H1 (cell line): Measurements from ENCODE around the gene FZD4. TPM values are rescaled to one million over a fixed set of nuclear protein-coding genes. Genes with fewer than 3 reads are reported as not detected.

Experiments used
- CTCF ChIA-PET: fragments of 300-600 bp; sonication (Branson Sonifier 250); formaldehyde crosslinking; loops from one replicate; lab custom pipeline; 2021; ENCODE audit not compliant: partially characterized antibody; lab: Charles Lee
- POLR2A ChIA-PET: fragments of 300-600 bp; sonication (Branson Sonifier 250); formaldehyde crosslinking; loops from one replicate; lab custom pipeline; 2021; ENCODE audit warnings: inconsistent platforms; ENCODE audit not compliant: partially characterized antibody; lab: Charles Lee
- DNase-seq, 2 experiments: peaks; one replicate each; pipeline versions ENCODE4 v3.0.0 to v3.0.0-alpha.2; 2010 to 2022; ENCODE audit warnings: low spot score in 2 of 2, low read depth in 1 of 2, mixed read lengths in 1 of 2
- FAIRE-seq: peaks from 2 replicates; lab custom pipeline; 2011; peaks lifted over from hg19 to GRCh38; lab: Jason Lieb, UNC
- H2AFZ ChIP-seq: 2 replicates; pipeline ENCODE4 v1.8.1; 2012; ENCODE audit warnings: low read length, inconsistent platforms
- H2AK5ac ChIP-seq: 2 replicates; pipeline ENCODE4 v1.6.1; 2013; ENCODE audit warnings: low read depth, low read length
- H2BK120ac ChIP-seq: replicated peaks from 2 replicates; pipeline ENCODE3; 2013; ENCODE audit warnings: low read depth, low read length, inconsistent platforms
- H2BK12ac ChIP-seq: 2 replicates; pipeline ENCODE4 v1.6.1; 2013; ENCODE audit warnings: low read depth, low read length
- H2BK15ac ChIP-seq: 2 replicates; pipeline ENCODE4 v1.6.1; 2013; ENCODE audit warnings: low read length
- H2BK20ac ChIP-seq: 2 replicates; pipeline ENCODE4 v1.6.1; 2013; ENCODE audit warnings: low read length
- H2BK5ac ChIP-seq: 2 replicates; pipeline ENCODE4 v1.6.1; 2013; ENCODE audit warnings: low read depth, low read length
- H3K14ac ChIP-seq: 2 replicates; pipeline ENCODE4 v1.6.1; 2013; ENCODE audit warnings: inconsistent platforms; ENCODE audit not compliant: insufficient read length
- H3K18ac ChIP-seq: 2 replicates; pipeline ENCODE4 v1.6.1; 2013; ENCODE audit warnings: low read length; ENCODE audit errors: extremely low read depth
- H3K23ac ChIP-seq: 2 replicates; pipeline ENCODE4 v1.6.1; 2013; ENCODE audit warnings: inconsistent platforms; ENCODE audit not compliant: insufficient read length
- H3K23me2 ChIP-seq: 2 replicates; pipeline ENCODE4 v1.6.1; 2013; ENCODE audit warnings: low read depth, low read length
- H3K27ac ChIP-seq: 2 replicates; pipeline ENCODE4 v1.6.1; 2011; ENCODE audit warnings: low read depth, low read length, inconsistent platforms
- H3K27me3 ChIP-seq, 4 experiments: replicated peaks in 1 of 4; 1 replicate in 1 of 4; 2 replicates in 3 of 4; pipeline versions ENCODE4 v1.6.1 to v1.8.1; 2011 to 2013; ENCODE audit warnings: low read length in 3 of 4, mild to moderate bottlenecking in 3 of 4, inconsistent platforms in 2 of 4, mixed read lengths in 2 of 4, moderate library complexity in 1 of 4; ENCODE audit not compliant: control insufficient read depth in 3 of 4, insufficient read depth in 3 of 4; ENCODE audit errors: extremely low read depth in 1 of 4
- H3K36me3 ChIP-seq, 4 experiments: 2 replicates each; pipeline versions ENCODE4 v1.6.1 to v1.8.1; 2011 to 2013; ENCODE audit warnings: mild to moderate bottlenecking in 4 of 4, low read length in 3 of 4, moderate library complexity in 2 of 4, control low read depth in 1 of 4, inconsistent platforms in 1 of 4; ENCODE audit not compliant: insufficient read depth in 4 of 4, control insufficient read depth in 2 of 4
- H3K4ac ChIP-seq: replicated peaks from 2 replicates; pipeline ENCODE3; 2013; ENCODE audit warnings: low read length, low read depth, mixed read lengths, inconsistent platforms; ENCODE audit not compliant: insufficient read length
- H3K4me1 ChIP-seq, 4 experiments: replicated peaks in 1 of 4; 1 replicate in 1 of 4; 2 replicates in 3 of 4; pipeline versions ENCODE4 v1.6.1 to v1.8.1; 2011 to 2013; ENCODE audit warnings: low read length in 3 of 4, inconsistent platforms in 2 of 4, mixed read lengths in 1 of 4; ENCODE audit not compliant: insufficient read depth in 4 of 4, control insufficient read depth in 3 of 4
- H3K4me2 ChIP-seq, 2 experiments: 2 replicates each; pipeline versions ENCODE4 v1.6.1 to v1.8.1; 2011 to 2013; ENCODE audit warnings: low read depth in 2 of 2, low read length in 2 of 2, control low read depth in 1 of 2, inconsistent platforms in 1 of 2, mild to moderate bottlenecking in 1 of 2; ENCODE audit not compliant: insufficient read depth in 1 of 2
- H3K4me3 ChIP-seq, 4 experiments: fragments of 200-600, 300-600 bp in 1 of 4; sonication (generic), shearing (Covaris generic), sonication (Bioruptor Twin) in 1 of 4; 2 replicates each; pipeline versions ENCODE4 v1.5.1 to v1.8.1; 2011 to 2016; ENCODE audit warnings: low read length in 4 of 4, low read depth in 3 of 4, control low read depth in 2 of 4, inconsistent platforms in 2 of 4, mild to moderate bottlenecking in 2 of 4, mixed read lengths in 1 of 4, moderate library complexity in 1 of 4; ENCODE audit not compliant: insufficient read depth in 2 of 4; ENCODE audit errors: extremely low read depth in 1 of 4
- H3K56ac ChIP-seq: replicated peaks from 2 replicates; pipeline ENCODE3; 2013; ENCODE audit warnings: low read depth, mild to moderate bottlenecking, mixed read lengths, low read length, inconsistent platforms; ENCODE audit not compliant: insufficient read length
- H3K79me1 ChIP-seq: 2 replicates; pipeline ENCODE4 v1.6.1; 2013; ENCODE audit warnings: low read depth, low read length, control low read depth
- H3K79me2 ChIP-seq, 2 experiments: 2 replicates each; pipeline versions ENCODE4 v1.6.1 to v1.8.1; 2012 to 2013; ENCODE audit warnings: low read length in 2 of 2, mild to moderate bottlenecking in 2 of 2, inconsistent platforms in 1 of 2; ENCODE audit not compliant: insufficient read depth in 2 of 2, control insufficient read depth in 1 of 2
- H3K9ac ChIP-seq, 4 experiments: replicated peaks in 1 of 4; 1 replicate in 1 of 4; 2 replicates in 3 of 4; pipeline versions ENCODE4 v1.6.1 to v1.8.1; 2011 to 2013; ENCODE audit warnings: low read depth in 3 of 4, low read length in 3 of 4, control low read depth in 2 of 4, mild to moderate bottlenecking in 2 of 4, moderate library complexity in 2 of 4, inconsistent platforms in 1 of 4; ENCODE audit errors: extremely low read depth in 1 of 4
- H3K9me3 ChIP-seq, 2 experiments: 2 replicates each; pipeline versions ENCODE4 v1.6.1 to v1.8.1; 2012 to 2013; ENCODE audit warnings: mild to moderate bottlenecking in 2 of 2, moderate library complexity in 2 of 2, control low read depth in 1 of 2, inconsistent platforms in 1 of 2, low read depth in 1 of 2, low read length in 1 of 2, mixed read lengths in 1 of 2; ENCODE audit not compliant: insufficient read depth in 2 of 2
- H4K20me1 ChIP-seq, 2 experiments: replicated peaks in 1 of 2; 2 replicates each; pipeline versions ENCODE3 to v1.8.1; 2011 to 2013; ENCODE audit warnings: inconsistent platforms in 2 of 2, low read length in 2 of 2, mild to moderate bottlenecking in 1 of 2; ENCODE audit not compliant: insufficient read depth in 2 of 2, control insufficient read depth in 1 of 2
- H4K5ac ChIP-seq: 2 replicates; pipeline ENCODE4 v1.6.1; 2013; ENCODE audit warnings: low read length, low read depth, mixed read lengths, inconsistent platforms; ENCODE audit not compliant: insufficient read length
- H4K8ac ChIP-seq: 2 replicates; pipeline ENCODE4 v1.8.0; 2013; ENCODE audit warnings: mild to moderate bottlenecking, moderate library complexity, low read length, inconsistent platforms; ENCODE audit not compliant: insufficient read depth; ENCODE audit errors: extremely low read depth
- H4K91ac ChIP-seq: replicated peaks from 2 replicates; pipeline ENCODE3; 2013; ENCODE audit warnings: low read length, mixed read lengths, inconsistent platforms; ENCODE audit not compliant: insufficient read length
- BCL11A ChIP-seq, 2 experiments: IDR thresholded peaks; one replicate each; pipeline ENCODE4 v1.6.1; 2011; ENCODE audit warnings: low read depth in 2 of 2, low read length in 2 of 2, mild to moderate bottlenecking in 2 of 2
- CBX5 ChIP-seq: fragments of 300-800, 300-1000 bp; sonication (generic); IDR thresholded peaks from 2 replicates; pipeline ENCODE4 v1.7.1; 2016; ENCODE audit warnings: antibody characterized with exemption, low read length, low read depth
- CREB1 ChIP-seq: IDR thresholded peaks from 2 replicates; pipeline ENCODE4 v1.6.1; 2012; ENCODE audit warnings: inconsistent platforms
- EZH2 ChIP-seq: fragments of 200-600 bp; sonication (generic); IDR thresholded peaks from 2 replicates; pipeline ENCODE4 v1.7.1; 2012; ENCODE audit warnings: low read depth, mild to moderate bottlenecking, moderate library complexity, low read length, inconsistent platforms; ENCODE audit not compliant: severe bottlenecking
- KDM4A ChIP-seq: IDR thresholded peaks from one replicate; pipeline ENCODE4 v1.7.1; 2012; ENCODE audit warnings: low read depth, mild to moderate bottlenecking, moderate library complexity, low read length, inconsistent platforms; ENCODE audit not compliant: severe bottlenecking
- RFX5 ChIP-seq: IDR thresholded peaks from 2 replicates; pipeline ENCODE4 v1.6.1; 2011; ENCODE audit warnings: low read depth, low read length, improper control_type of control experiment, borderline replicate concordance
- SIRT6 ChIP-seq: IDR thresholded peaks from one replicate; pipeline ENCODE4 v1.7.1; 2012; ENCODE audit warnings: low read length, inconsistent platforms
- SP1 ChIP-seq: IDR thresholded peaks from 2 replicates; pipeline ENCODE4 v1.6.1; 2011; ENCODE audit warnings: low read depth, low read length
- SP2 ChIP-seq: IDR thresholded peaks from 2 replicates; pipeline ENCODE4 v1.6.1; 2012; ENCODE audit warnings: mild to moderate bottlenecking, low read length, inconsistent platforms
- SRF ChIP-seq: IDR thresholded peaks from 2 replicates; pipeline ENCODE4 v1.6.1; 2011; ENCODE audit warnings: mild to moderate bottlenecking, low read depth, low read length, moderate library complexity
- TAF1 ChIP-seq: IDR thresholded peaks from 2 replicates; pipeline ENCODE4 v1.6.1; 2011; ENCODE audit warnings: mild to moderate bottlenecking, low read depth, low read length
- ZNF274 ChIP-seq: IDR thresholded peaks from 2 replicates; pipeline ENCODE4 v1.7.0; 2012; ENCODE audit warnings: low read length, borderline replicate concordance; ENCODE audit errors: extremely low read depth
- WGBS, 2 experiments: shearing (Covaris generic) in 1 of 2; methylation state at CpG; one replicate each; pipeline versions ENCODE4 v1.1.6 to v1.1.7; 2013 to 2015; ENCODE audit warnings: low lambda C conversion rate in 2 of 2, mixed read lengths in 2 of 2, inconsistent platforms in 1 of 2, low coverage in 1 of 2, missing lambda C conversion rate in 1 of 2; ENCODE audit not compliant: insufficient replicate concordance in 2 of 2, insufficient coverage in 1 of 2, insufficient read length in 1 of 2; ENCODE audit errors: extremely low coverage in 1 of 2, missing lambda C conversion rate in 1 of 2; 5-methylcytosine and 5-hydroxymethylcytosine counted together
- polyA plus RNA-seq, 7 experiments: library from polyadenylated mRNA; depleted of rRNA in 3 of 7; stranded (reverse) in 5 of 7; unstranded in 2 of 7; fragments of >200 nt in 5 of 7; fragments of 200-250 nt in 2 of 7; gene quantifications; 1 replicate in 5 of 7; 2 replicates in 1 of 7; 4 replicates in 1 of 7; pipeline versions ENCODE4 v1.2.1 to v1.2.3, GENCODE V29; 2011 to 2013; ENCODE audit warnings: missing spikeins in 2 of 7, mixed read lengths in 2 of 7
- total RNA-seq: library from RNA; stranded (reverse); fragmentation: NEBNext Ultra II Directional; extraction: Animal tissue kit (Norgen Biotek cat#: 25700); gene quantifications from 2 replicates; pipeline ENCODE4 v1.2.1, GENCODE V29; 2021

The FZD4 gene
- total and polyA plus RNA-seq, 2 of the 8 experiments (the other 6 are each of a cell fraction or from before 2014, with no cell fraction given), result 3.1 to 7.1 TPM

DNA sequence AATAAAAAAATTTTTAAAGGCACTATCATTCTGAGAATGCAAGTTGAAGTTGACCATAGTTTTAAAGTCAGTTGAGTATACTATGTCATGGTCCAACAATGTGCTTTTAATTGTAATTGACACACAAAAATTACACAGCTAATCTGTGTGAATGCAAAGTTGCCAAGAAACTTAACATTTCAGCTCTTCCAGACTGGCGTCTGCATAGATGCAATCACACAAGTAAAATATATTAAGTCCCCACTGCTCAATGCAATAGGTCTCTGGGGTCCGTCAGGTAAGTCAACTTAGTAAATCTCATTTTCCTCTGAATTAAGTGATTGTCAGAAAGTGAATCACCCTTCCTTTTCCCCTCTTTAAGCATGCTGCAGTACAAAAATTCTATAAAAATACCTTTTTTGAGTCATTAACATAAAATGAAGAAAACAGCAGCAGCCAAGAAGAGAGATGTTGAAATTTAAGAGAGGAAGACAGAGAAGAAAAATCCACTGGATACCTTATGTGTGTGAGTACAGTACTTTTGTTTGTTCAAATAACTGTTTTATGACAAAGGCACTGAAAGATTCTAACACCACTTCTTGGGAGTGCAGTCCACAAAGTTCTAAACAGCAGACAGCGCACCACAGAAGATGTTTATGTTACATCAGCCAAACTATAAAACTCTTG, 5.1 kb downstream of the FZD4 start:
- H2BK120ac ChIP-seq, result no peak overlapping the region
- H3K4me2 ChIP-seq, result no peak overlapping the region
- no peak overlapping the region for H3K9ac ChIP-seq
- H3K9me3 ChIP-seq, result peaks cover 0 to 7% of the 10 kb centered on the region in 2 experiments; a peak in 3 of 4 replicates
- no peak for FAIRE-seq
- no peak overlapping the region for H3K23ac ChIP-seq
- no peak overlapping the region for H3K14ac ChIP-seq
- no peak overlapping the region for H3K18ac ChIP-seq
- TF ChIP-seq ZNF274 (no peak), TAF1 (no peak), SP2 (no peak), SP1 (no peak), CBX5 (no peak), KDM4A (no peak), SIRT6 (no peak), BCL11A (IDR thresholded peaks at IDR 0.05; ENCODE audit: low read depth in 2 of 2, low read length in 2 of 2) (no peak), RFX5 (no peak), SRF (no peak), EZH2 (no peak), CREB1 (no peak)
- H4K5ac ChIP-seq, result no peak overlapping the region
- peaks cover 0 to 8% (median 5%) of the 10 kb centered on the region in 4 experiments; a peak in 2 of 7 replicates for H3K4me1 ChIP-seq
- peaks cover 3% of the 10 kb centered on the region; the same call in 1 of the 2 replicates for H3K23me2 ChIP-seq
- WGBS, 2 experiments, result 88% methylated on average over 3 of the region's 3 CpGs; no CpG with 5 or more reads in 1 of the 2 experiments
- no peak overlapping the region for H2BK5ac ChIP-seq
- peaks cover 5 to 10% (median 8%) of the 10 kb centered on the region in 4 experiments; a peak in 6 of 7 replicates for H3K27me3 ChIP-seq
- H3K4me3 ChIP-seq, result no peak overlapping the region
- no peak overlapping the region for H4K8ac ChIP-seq
- H2AK5ac ChIP-seq, result no peak overlapping the region
- CTCF ChIA-PET, result interaction anchor here (0.6 to 4.6 kb wide), 5 partner anchors 11 to 339 kb away, joined by 3 to 27 read pairs (median 3); no protein-coding TSS in a partner anchor
- H3K36me3 ChIP-seq, result peaks cover 0 to 5% (median 2%) of the 10 kb centered on the region in 4 experiments; a peak in 4 of 8 replicates
- H3K79me2 ChIP-seq, result peaks cover 0 to 3% of the 10 kb centered on the region in 2 experiments; a peak in 1 of 4 replicates
- no peak overlapping the region for H3K27ac ChIP-seq
- no peak overlapping the region for H3K4ac ChIP-seq
- 0 out of 2 replicates have a peak, but pooled peaks cover 2% of the 10 kb centered on the region for H3K79me1 ChIP-seq
- H4K91ac ChIP-seq, result no peak overlapping the region
- no peak overlapping the region for H2BK20ac ChIP-seq
- H4K20me1 ChIP-seq, result no peaks in the 10 kb centered on the region
- POLR2A ChIA-PET, result no interaction called here
- H2AFZ ChIP-seq, result no peak overlapping the region
- no peak overlapping the region for H2BK15ac ChIP-seq
- no peak for DNase-seq
- no peak overlapping the region for H2BK12ac ChIP-seq
- no peak overlapping the region for H3K56ac ChIP-seq
